BE2C (cell line): ENCODE data around the gene DUS1L.
"Not testable (repeated sequence)": the region's sequence is repeated elsewhere in the genome, so short reads cannot be mapped to it uniquely, and the experiment has no call there.

Experiments used
- DNase-seq: peaks from one replicate; pipeline ENCODE4 v3.0.0-alpha.2; 2020
- H3K27me3 ChIP-seq: fragments of 250-450 bp; sonication (Bioruptor Pico); 2 replicates; pipeline ENCODE4 v1.5.1; 2020; ENCODE audit warnings: mild to moderate bottlenecking
- H3K36me3 ChIP-seq: fragments of 250-450 bp; sonication (Bioruptor Pico); 2 replicates; pipeline ENCODE4 v1.5.1; 2020; ENCODE audit warnings: mild to moderate bottlenecking
- H3K4me1 ChIP-seq: fragments of 250-450 bp; sonication (Bioruptor Pico); 2 replicates; pipeline ENCODE4 v1.5.1; 2020
- H3K4me3 ChIP-seq: 2 replicates; pipeline ENCODE4 v1.5.1; 2011; ENCODE audit warnings: low read depth, low read length
- H3K9me3 ChIP-seq: fragments of 250-450 bp; sonication (Bioruptor Pico); 2 replicates; pipeline ENCODE4 v1.5.1; 2020
- TF ChIP-seq, protein P1 (sequence below): IDR thresholded peaks from 2 replicates; pipeline ENCODE4 v1.5.1; 2012; ENCODE audit warnings: mild to moderate bottlenecking, low read depth, low read length

The DUS1L gene

GRCh38 chr17:82042649-82043048 lies 23.0 kb downstream of the DUS1L start:
- TF ChIP-seq, protein P1, sequence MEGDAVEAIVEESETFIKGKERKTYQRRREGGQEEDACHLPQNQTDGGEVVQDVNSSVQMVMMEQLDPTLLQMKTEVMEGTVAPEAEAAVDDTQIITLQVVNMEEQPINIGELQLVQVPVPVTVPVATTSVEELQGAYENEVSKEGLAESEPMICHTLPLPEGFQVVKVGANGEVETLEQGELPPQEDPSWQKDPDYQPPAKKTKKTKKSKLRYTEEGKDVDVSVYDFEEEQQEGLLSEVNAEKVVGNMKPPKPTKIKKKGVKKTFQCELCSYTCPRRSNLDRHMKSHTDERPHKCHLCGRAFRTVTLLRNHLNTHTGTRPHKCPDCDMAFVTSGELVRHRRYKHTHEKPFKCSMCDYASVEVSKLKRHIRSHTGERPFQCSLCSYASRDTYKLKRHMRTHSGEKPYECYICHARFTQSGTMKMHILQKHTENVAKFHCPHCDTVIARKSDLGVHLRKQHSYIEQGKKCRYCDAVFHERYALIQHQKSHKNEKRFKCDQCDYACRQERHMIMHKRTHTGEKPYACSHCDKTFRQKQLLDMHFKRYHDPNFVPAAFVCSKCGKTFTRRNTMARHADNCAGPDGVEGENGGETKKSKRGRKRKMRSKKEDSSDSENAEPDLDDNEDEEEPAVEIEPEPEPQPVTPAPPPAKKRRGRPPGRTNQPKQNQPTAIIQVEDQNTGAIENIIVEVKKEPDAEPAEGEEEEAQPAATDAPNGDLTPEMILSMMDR: no peak
- Histone ChIP-seq H3K27me3 (no peaks in the 10 kb centered on the region), H3K9me3 (no peaks in the 10 kb centered on the region), H3K4me3 (no peak overlapping the region), H3K36me3 (no peaks in the 10 kb centered on the region), H3K4me1 (no peaks in the 10 kb centered on the region; the same call in 1 of the 2 replicates)
- no peak for DNase-seq

DNA sequence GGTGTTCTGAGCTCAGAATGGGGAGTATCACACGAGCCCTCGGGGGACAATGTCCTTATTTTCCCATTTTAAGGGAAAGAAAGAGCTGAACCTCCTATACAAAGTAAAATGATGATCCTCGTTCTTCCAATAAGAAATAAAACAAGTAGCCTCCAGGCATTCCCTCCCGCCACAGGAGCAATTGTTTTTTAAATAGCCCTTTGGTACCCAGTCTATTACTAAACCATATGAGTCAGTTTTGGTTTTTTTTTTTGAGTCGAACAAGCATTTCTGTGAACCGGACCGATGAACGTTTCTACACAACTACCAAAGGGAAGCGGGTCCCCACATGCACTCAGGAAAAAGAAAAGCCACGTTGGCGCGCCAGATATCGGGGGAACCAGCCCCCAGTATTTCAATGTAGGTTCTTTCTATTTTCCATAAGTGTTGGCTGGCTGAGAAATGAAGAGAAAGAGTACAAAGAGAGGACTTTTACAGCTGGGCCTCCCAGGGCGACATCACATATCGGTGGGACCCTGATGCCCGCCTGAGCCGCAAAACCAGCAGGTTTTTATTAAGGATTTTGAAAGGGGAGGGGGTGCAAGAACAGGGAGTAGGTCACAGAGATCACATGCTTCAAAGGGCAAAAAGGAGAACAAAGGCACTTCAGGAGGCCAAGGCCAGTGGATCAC lies 24.3 kb downstream of the DUS1L start:
- Histone ChIP-seq H3K4me1 (no peaks in the 10 kb centered on the region; the same call in 1 of the 2 replicates), H3K36me3 (no peaks in the 10 kb centered on the region), H3K9me3 (no peaks in the 10 kb centered on the region), H3K27me3 (no peaks in the 10 kb centered on the region), H3K4me3 (no peak overlapping the region)
- no peak for DNase-seq
- TF ChIP-seq, protein P1: no peak

DNA sequence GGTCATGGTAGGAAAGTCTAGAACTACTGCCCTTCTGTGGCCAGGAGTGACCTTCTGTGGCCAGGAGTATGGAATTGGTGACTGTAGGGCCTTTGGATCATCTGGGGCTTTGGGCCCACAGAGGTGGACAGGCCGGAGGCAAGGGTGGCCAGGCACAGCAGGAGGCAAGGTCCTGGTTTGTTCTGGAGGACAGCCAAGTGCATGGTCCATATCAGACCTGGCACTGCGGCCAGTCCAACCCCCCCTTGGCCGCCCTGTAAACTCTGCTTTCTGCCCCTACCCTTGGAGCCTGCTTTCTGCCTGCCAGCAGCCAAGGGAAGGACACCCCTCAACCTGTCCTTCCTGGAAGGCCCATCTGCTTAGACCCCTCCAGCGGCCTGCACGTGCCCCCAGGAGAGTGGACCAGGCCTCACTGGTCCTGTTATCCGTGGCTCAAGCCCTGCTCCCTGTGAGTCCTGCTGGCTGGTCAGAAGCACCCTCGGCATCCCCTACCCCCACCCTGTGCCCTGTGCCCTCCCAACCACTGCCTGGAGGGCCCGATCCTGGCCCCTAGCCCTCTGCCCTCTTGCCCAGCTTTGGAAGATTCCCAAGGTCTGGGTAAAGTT lies 25.8 kb downstream of the DUS1L start:
- Histone ChIP-seq H3K4me3 (no peak overlapping the region), H3K36me3 (0 out of 2 replicates have a peak, but pooled peaks cover 2% of the 10 kb centered on the region), H3K27me3 (no peaks in the 10 kb centered on the region), H3K9me3 (no peaks in the 10 kb centered on the region), H3K4me1 (no peaks in the 10 kb centered on the region; the same call in 1 of the 2 replicates)
- no peak for DNase-seq
- TF ChIP-seq, protein P1: no peak

DNA sequence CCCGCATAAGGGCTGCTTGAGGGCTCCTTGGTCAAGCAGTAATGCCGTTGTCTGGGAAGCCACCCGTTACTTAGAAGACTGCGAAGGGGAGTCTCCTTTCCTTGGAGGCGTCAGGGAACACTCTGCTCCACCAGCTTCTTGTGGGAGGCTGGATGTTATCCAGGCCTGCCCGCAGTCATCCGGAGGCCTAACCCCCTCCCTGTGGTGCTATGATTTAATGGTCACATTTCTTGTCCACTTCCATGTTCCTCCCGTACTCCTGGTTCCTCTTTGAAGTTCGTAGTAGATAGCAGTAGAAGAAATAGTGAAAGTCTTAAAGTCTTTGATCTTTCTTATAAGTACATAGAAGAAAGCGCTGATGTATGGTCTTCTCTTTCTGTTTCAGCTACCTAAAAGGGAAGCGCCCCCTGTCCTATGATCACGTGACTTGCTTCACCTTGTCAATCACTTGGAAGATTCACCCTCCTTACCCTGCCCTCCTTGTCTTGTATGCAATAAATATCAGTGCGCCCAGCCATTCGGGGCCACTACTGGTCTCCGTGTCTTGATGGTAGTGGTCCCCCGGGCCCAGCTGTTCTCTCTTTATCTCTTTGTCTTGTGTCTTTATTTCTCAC lies 26.7 kb downstream of the DUS1L start:
- H3K4me3 ChIP-seq, H3K27me3 ChIP-seq, H3K9me3 ChIP-seq, H3K36me3 ChIP-seq, DNase-seq, H3K4me1 ChIP-seq: not testable (repeated sequence)

DNA sequence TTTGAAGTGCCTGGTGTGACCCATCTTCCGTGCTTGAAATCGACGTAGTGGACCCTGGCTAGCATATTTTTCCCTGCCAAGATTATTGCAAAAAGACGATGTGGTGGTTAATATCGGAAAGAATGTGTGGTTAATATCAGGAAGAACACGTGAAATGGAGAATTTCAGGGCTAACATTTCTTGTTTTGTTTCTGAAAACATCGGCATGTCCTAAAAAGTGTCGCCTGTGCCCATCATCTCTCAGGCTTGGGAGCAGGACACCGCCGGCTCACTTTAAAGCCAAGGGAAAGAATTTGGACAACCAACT lies 27.8 kb downstream of the DUS1L start:
- no peaks in the 10 kb centered on the region; the same call in 1 of the 2 replicates for H3K4me1 ChIP-seq
- H3K9me3 ChIP-seq: no peaks in the 10 kb centered on the region
- no peak for DNase-seq
- 0 out of 2 replicates have a peak, but pooled peaks cover 2% of the 10 kb centered on the region for H3K36me3 ChIP-seq
- H3K27me3 ChIP-seq: no peaks in the 10 kb centered on the region
- peak overlapping the region; percentile 80 for H3K4me3 ChIP-seq
- TF ChIP-seq, protein P1: no peak

- DNase-seq: peak; percentile 99
- TF ChIP-seq, protein P1: peak; percentile 64
- Histone ChIP-seq H3K9me3 (no peaks in the 10 kb centered on the region), H3K27me3 (no peaks in the 10 kb centered on the region), H3K4me1 (no peaks in the 10 kb centered on the region; the same call in 1 of the 2 replicates), H3K36me3 (0 out of 2 replicates have a peak, but pooled peaks cover 2% of the 10 kb centered on the region), H3K4me3 (peak within 1 kb of the TSS; percentile 80)
Measured at GRCh38 chr17:82037092-82037888, 28.3 kb downstream of the DUS1L start, which contains the start of gene DCXR. DCXR (minus strand) TSS chr17:82037697; CDS start chr17:82037682, 15 bp downstream.
